HEK293T (cell line): ENCODE measurements around the gene HSPBAP1.

Experiments used
- BHLHE40 ChIP-seq: fragments of 450-650 bp; IDR thresholded peaks from 2 replicates; pipeline ENCODE4 v1.6.1; 2016; ENCODE audit warnings: mild to moderate bottlenecking, moderate library complexity, borderline replicate concordance
- CTBP1 ChIP-seq: fragments of 450-650 bp; IDR thresholded peaks from 2 replicates; pipeline ENCODE4 v1.6.1; 2016; ENCODE audit warnings: borderline replicate concordance
- FOXA1 ChIP-seq: fragments of 450-650 bp; IDR thresholded peaks from 2 replicates; pipeline ENCODE4 v1.6.1; 2016; ENCODE audit warnings: mild to moderate bottlenecking
- FOXM1 ChIP-seq: fragments of 450-650 bp; IDR thresholded peaks from 2 replicates; pipeline ENCODE4 v1.6.1; 2017; ENCODE audit warnings: mild to moderate bottlenecking, borderline replicate concordance
- HDGF ChIP-seq: fragments of 450-650 bp; IDR thresholded peaks from 2 replicates; pipeline ENCODE4 v1.6.1; 2017; ENCODE audit warnings: antibody characterized with exemption, borderline replicate concordance
- NFRKB ChIP-seq: fragments of 450-650 bp; IDR thresholded peaks from 2 replicates; pipeline ENCODE4 v1.6.1; 2016; ENCODE audit warnings: mild to moderate bottlenecking, moderate library complexity
- SP1 ChIP-seq: fragments of 450-650 bp; IDR thresholded peaks from 2 replicates; pipeline ENCODE4 v1.6.1; 2017

DNA sequence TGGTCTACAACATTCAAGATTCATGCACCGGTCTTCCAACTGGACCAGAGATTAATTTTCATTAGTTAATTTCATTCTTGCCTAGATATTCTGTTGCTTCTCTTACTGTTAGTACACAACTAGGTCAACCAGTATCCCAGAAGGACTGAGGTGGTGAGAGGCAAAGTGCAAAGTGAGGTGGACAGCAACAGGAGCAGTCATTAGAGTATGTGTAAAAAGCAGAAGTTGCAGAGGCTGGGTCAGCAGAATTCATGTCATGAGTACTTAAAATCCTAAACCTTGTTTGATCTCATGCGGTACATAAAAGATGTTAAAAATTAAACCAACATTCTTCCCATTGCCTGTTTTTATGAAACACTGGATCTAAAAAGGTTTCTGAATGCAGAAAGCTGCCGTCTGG is 66.3 kb downstream of the HSPBAP1 start:
- no peak for TF ChIP-seq FOXM1
- no peak for TF ChIP-seq FOXA1
- no peak for TF ChIP-seq CTBP1
- TF ChIP-seq SP1, result no peak
- TF ChIP-seq NFRKB, result no peak
- no peak for TF ChIP-seq HDGF
- TF ChIP-seq BHLHE40, result no peak
